Pancreas (tissue), 10 donors: ENCODE measurements around the gene B4GALT7. TPM values are rescaled to one million over a fixed set of nuclear protein-coding genes. Genes with fewer than 3 reads are reported as not detected.
A peak's percentile ranks its signal among the peaks of the same experiment; 100 is the strongest.

Experiments used
- ATAC-seq, 4 donors: fragments of 200-7000 bp; cut with Tn5 transposase; one replicate each; pipeline versions ENCODE4 v1.8.0 to v1.9.1; 2020; ENCODE audit warnings: mild to moderate bottlenecking in 4 of 4, moderate library complexity in 4 of 4
- DNase-seq, 6 donors: peaks; one replicate each; pipeline ENCODE4 v3.0.0-alpha.2; 2020
- FAIRE-seq: peaks from 2 replicates; lab custom pipeline; 2012; peaks lifted over from hg19 to GRCh38; lab: Jason Lieb, UNC
- H3K27ac ChIP-seq, 4 donors: fragments of 200-600 bp; sonication (generic); 1 replicate in 3 of 4; 2 replicates in 1 of 4; pipeline versions ENCODE4 v1.5.0 to v1.8.0; 2020
- H3K27me3 ChIP-seq, 4 donors: fragments of 200-600 bp; one replicate each; pipeline ENCODE4 v1.8.0; 2021
- H3K36me3 ChIP-seq, 3 donors: fragments of 200-600 bp; sonication (generic) in 1 of 3; one replicate each; pipeline versions ENCODE4 v1.5.0 to v1.8.0; 2020 to 2021
- H3K4me1 ChIP-seq, 3 donors: fragments of 200-600 bp; one replicate each; pipeline ENCODE4 v1.8.0; 2021
- H3K4me3 ChIP-seq, 4 donors: fragments of 200-600 bp; sonication (generic) in 2 of 4; one replicate each; pipeline versions ENCODE4 v1.5.0 to v1.8.0; 2020 to 2021
- H3K9me3 ChIP-seq, 4 donors: fragments of 200-600 bp; one replicate each; pipeline ENCODE4 v1.8.0; 2021
- WGBS, 2 donors: extraction: QIAGEN DNeasy Blood & Tissue Kit; methylation state at CpG; one replicate each; pipeline ENCODE4 v1.1.7; 2013; 5-methylcytosine and 5-hydroxymethylcytosine counted together
- intact Hi-C, 3 donors: fragments of 100-400 bp; cut with DNase I; formaldehyde crosslinking; loops; one replicate each; pipeline versions ENCODE4 v1.11.1 to v1.14.2; 2022
- polyA plus RNA-seq, 2 donors: library from polyadenylated mRNA; stranded (reverse); fragments of 200-250 nt; gene quantifications; one replicate each; pipeline ENCODE4 v1.2.3, GENCODE V29; 2013
- total RNA-seq, 6 donors: library from RNA; stranded (reverse); fragmentation: NEBNext Ultra II Directional in 4 of 6; extraction: Animal tissue kit (Norgen Biotek cat#: 25700) in 4 of 6; gene quantifications; one replicate each; pipeline versions ENCODE4 v1.2.1 to v1.2.4, GENCODE V29; 2021 to 2023
- TF ChIP-seq, protein P1 (sequence below), 4 donors: fragments of 200-600 bp; sonication (generic) in 3 of 4; IDR thresholded peaks; one replicate each; pipeline versions ENCODE4 v1.5.0 to v1.8.0; 2021; ENCODE audit warnings: antibody characterized with exemption in 4 of 4
- donor health status: healthy with polysubstance abuse.
- donor health status: DM: no; HTN: no; CAD: no; lungs with moderate emphysema.
- donor health status: DM: no; HTN: no; CAD: no.
- donor health status: control.
- donor health status: control.
- donor health status: Bipolar disorder and iron deficiency.
- donor health status: DM: yes; HTN: yes; CAD: no.
- donor health status: DM: no; HTN: no; CAD: no.
- donor health status: DM: no; HTN: no; CAD: no.
- donor health status: DM: yes; HTN: yes; CAD: no.

The B4GALT7 gene, protein sequence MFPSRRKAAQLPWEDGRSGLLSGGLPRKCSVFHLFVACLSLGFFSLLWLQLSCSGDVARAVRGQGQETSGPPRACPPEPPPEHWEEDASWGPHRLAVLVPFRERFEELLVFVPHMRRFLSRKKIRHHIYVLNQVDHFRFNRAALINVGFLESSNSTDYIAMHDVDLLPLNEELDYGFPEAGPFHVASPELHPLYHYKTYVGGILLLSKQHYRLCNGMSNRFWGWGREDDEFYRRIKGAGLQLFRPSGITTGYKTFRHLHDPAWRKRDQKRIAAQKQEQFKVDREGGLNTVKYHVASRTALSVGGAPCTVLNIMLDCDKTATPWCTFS
- total RNA-seq (10 to 100 TPM; 12.6 to 20.3 (median 15.8) TPM), polyA plus RNA-seq (10 to 100 TPM; 44.6 to 51.0 TPM)

DNA sequence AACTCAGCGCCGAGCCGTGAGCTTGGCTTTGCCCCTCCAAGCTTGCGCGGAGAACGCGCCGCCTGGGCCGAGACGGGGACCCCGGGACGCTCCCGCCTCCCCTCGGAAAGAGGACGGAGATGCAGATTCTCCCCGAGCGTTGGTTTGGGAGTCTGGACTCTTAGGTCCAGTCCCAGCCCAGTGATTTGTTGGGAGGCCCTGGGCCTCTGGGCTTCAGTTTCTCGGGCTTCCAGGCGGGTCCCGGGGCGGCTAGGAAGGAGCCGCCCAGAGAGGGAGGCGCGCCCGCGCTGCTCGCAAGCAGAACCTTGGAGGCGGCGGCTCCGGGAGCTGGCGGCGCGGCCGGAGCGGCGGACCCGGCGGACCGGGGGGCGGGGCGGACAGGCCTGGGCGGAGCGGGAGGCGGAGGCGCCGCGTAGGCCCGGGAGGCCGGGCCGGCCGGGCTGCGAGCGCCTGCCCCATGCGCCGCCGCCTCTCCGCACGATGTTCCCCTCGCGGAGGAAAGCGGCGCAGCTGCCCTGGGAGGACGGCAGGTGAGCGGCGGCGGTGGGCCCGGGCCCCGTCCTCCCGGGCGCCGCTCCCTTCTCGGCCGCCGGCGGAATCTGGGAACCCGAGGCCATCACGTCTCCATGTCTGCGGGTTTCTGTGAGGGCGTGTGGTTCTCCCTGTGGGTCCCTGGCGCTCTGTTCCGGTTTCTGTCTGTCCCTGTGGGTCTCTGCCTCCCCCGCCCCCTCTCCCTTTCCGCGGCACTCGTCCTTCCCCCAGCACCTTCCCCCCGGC lies at the start of gene B4GALT7:
TSS of gene B4GALT7 (plus strand) at position 402 of the 777 bp plus-strand sequence. CDS start at position 481, 79 bp downstream.
- FAIRE-seq, result no peak

DNA sequence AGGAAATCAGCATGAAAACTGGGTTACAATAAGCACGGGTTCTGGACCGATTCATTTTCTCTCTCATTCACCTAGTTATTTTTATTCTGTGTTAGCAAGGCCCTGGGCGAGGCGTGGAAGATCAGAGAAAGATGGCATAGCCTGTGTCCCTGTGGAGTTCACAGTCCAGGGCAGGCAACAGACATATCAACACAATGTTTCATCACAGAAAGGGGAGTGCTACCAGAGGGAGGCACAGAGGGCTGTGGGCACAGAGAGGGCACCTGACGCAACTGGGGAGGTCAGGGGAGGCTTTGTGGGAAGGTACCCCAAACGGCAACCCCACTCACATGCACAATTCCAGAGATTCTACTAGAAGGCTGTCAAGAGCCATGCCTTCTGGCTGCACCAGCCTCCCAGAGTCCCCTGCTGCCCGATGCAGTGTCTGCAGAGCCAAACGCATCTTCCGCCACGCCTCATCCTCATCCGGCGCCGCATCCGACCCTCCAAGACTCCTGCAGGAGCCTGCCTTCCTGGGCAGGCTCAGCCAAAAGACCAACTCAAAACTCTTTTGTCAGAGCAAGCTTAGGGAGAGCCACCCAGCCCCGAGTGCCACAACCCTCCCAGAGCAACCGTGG lies 47.0 kb upstream of the B4GALT7 start:
- no peak overlapping the region for H3K27ac ChIP-seq
- intact Hi-C loops, result no loop called here

More for the DNA sequence above, at the start of gene B4GALT7:
- DNase-seq (peak; percentile 82 to 98 (median 90)), ATAC-seq (peak; percentile 92 to 94 (median 94))
- 0% methylated on average over 80 to 86 of the region's 86 CpGs for WGBS, 2 donors
- intact Hi-C loops, result no loop called here
- H3K36me3 ChIP-seq, result peaks cover 0 to 17% (median 13%) of the 10 kb centered on the region in 3 donors
- peak within 1 kb of the TSS; percentile 46 to 85 (median 75) for H3K27ac ChIP-seq
- no peaks in the 10 kb centered on the region for H3K9me3 ChIP-seq
- H3K4me3 ChIP-seq, result peak within 1 kb of the TSS; percentile 52 to 77 (median 71)
- peaks cover 0 to 17% (median 0%) of the 10 kb centered on the region in 3 donors for H3K4me1 ChIP-seq
- no peaks in the 10 kb centered on the region for H3K27me3 ChIP-seq
- TF ChIP-seq, protein P1, sequence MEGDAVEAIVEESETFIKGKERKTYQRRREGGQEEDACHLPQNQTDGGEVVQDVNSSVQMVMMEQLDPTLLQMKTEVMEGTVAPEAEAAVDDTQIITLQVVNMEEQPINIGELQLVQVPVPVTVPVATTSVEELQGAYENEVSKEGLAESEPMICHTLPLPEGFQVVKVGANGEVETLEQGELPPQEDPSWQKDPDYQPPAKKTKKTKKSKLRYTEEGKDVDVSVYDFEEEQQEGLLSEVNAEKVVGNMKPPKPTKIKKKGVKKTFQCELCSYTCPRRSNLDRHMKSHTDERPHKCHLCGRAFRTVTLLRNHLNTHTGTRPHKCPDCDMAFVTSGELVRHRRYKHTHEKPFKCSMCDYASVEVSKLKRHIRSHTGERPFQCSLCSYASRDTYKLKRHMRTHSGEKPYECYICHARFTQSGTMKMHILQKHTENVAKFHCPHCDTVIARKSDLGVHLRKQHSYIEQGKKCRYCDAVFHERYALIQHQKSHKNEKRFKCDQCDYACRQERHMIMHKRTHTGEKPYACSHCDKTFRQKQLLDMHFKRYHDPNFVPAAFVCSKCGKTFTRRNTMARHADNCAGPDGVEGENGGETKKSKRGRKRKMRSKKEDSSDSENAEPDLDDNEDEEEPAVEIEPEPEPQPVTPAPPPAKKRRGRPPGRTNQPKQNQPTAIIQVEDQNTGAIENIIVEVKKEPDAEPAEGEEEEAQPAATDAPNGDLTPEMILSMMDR (IDR thresholded peaks at IDR 0.05), result no peak

DNA sequence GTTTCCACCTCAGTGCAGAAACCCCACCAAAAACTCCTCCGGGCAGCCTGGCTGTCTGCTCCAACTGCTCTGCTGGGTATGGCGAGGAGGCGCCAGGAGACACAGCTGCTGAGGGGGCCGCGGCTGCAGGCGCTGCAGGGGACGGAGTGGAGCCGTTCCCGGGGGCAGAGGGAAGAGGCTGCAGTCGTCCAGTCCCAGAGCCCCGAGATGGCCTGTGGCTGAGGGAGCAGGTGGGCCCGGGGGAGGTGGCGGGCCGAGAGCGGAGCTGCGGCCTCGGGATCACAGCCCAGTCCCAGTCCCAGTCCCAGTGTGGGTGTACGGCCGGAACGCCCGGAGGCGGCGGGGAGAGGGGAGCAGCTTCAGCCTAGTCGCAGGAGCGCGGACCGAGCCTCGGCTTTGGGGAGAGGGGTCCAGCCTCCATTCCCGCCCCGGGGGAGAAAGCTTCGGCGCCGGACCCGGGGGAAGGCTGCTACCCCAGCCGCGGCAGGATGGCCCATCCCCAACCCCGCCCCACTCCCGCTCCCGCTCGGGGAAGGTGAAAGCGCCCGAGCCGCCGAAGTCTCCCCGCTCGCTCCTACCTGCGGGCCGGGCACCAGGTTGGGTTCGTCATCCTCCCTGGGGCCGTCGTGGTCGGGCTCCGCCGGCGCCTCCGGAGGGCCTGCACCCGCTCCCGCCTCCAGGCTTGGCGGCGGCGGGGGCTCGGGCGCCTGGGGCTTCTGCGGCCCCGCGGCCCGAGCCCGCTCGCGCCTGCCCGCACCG lies 46.1 kb upstream of the B4GALT7 start:
- H3K4me1 ChIP-seq, result peaks cover 0 to 9% (median 0%) of the 10 kb centered on the region in 3 donors
- TF ChIP-seq, protein P1 (IDR thresholded peaks at IDR 0.05), result no peak
- H3K27me3 ChIP-seq, result no peaks in the 10 kb centered on the region
- peak; percentile 35 to 65 (median 58) for ATAC-seq
- H3K27ac ChIP-seq, result peak overlapping the region; percentile 5 to 73 (median 56)
- no peaks in the 10 kb centered on the region for H3K9me3 ChIP-seq
- WGBS, 2 donors, result 0% methylated on average over 32 to 72 of the region's 72 CpGs
- no peak for FAIRE-seq
- H3K36me3 ChIP-seq, result no peaks in the 10 kb centered on the region
- intact Hi-C loops, result no loop called here
- peak; percentile 45 to 87 (median 64) for DNase-seq
- peak overlapping the region; percentile 68 to 93 (median 90) for H3K4me3 ChIP-seq

More for the DNA sequence above, 47.0 kb upstream of the B4GALT7 start:
- 31 to 39% methylated on average over 16 of the region's 16 CpGs for WGBS, 2 donors
- Histone ChIP-seq H3K9me3 (no peaks in the 10 kb centered on the region), H3K4me3 (peak overlapping the region; percentile 68 to 93 (median 90)), H3K36me3 (no peaks in the 10 kb centered on the region), H3K4me1 (peaks cover 0 to 13% (median 0%) of the 10 kb centered on the region in 3 donors), H3K27me3 (no peaks in the 10 kb centered on the region)
- FAIRE-seq (no peak), DNase-seq (peak in 2 of 6 donors; percentile 22 to 65), ATAC-seq (peak in 2 of 4 donors; percentile 3)
- TF ChIP-seq, protein P1 (IDR thresholded peaks at IDR 0.05), result no peak

DNA sequence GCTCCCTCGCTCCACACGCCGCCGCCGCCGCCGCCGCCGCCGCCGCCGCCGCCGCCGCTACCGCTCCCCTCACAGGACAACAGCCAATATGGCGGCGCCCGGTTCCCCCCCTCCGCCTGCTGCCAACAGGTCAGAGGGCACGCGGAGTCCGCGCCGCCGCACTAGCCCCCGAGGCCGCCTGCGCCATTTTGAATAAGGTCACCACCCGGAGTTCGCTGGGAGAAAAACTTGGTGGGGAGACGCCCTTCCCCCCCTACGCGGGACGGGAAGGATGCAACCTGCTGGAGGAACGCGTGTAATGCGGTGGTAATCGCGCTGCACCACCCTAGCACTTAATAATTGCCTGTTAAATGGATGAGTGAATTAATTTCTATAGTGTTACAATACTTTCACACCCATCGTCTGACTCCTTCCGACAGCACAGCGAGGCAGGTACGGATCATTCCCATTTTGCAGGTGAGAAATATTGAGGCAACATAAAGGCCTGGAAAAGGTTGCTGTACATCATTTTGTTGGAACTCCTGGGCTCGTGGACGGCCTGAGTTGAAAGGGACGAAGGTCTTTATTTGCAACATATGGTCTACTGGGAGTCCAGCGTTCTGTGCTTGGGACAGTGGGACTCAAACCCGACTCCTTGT lies 45.3 kb upstream of the B4GALT7 start, which contains the start of gene FAM193B:
TSS of gene FAM193B (minus strand) at position 90 of the 638 bp plus-strand sequence. CDS start 105 bp downstream, outside the sequence.
- ATAC-seq, result peak; percentile 93 to 97 (median 94)

More for the DNA sequence above, 45.3 kb upstream of the B4GALT7 start, which contains the start of gene FAM193B:
- intact Hi-C loops, result no loop called here
- no peaks in the 10 kb centered on the region for H3K36me3 ChIP-seq
- H3K9me3 ChIP-seq, result no peaks in the 10 kb centered on the region
- DNase-seq, result peak; percentile 93 to 98 (median 96)
- peaks cover 0 to 9% (median 0%) of the 10 kb centered on the region in 3 donors for H3K4me1 ChIP-seq
- 3 to 5% methylated on average over 32 to 49 of the region's 49 CpGs for WGBS, 2 donors
- no peak for FAIRE-seq
- H3K27ac ChIP-seq, result peak within 1 kb of the TSS; percentile 5 to 73 (median 56)
- TF ChIP-seq, protein P1 (IDR thresholded peaks at IDR 0.05), result no peak
- peak within 1 kb of the TSS; percentile 68 to 93 (median 90) for H3K4me3 ChIP-seq
- H3K27me3 ChIP-seq, result no peaks in the 10 kb centered on the region
